ENCODE results near the gene S100A12. TPM values are rescaled to one million over a fixed set of nuclear protein-coding genes. Genes with fewer than 3 reads are reported as not detected.
A peak's percentile ranks its signal among the peaks of the same experiment; 100 is the strongest.
"Not testable (repeated sequence)": the region's sequence is repeated elsewhere in the genome, so short reads cannot be mapped to it uniquely, and the experiment has no call there.

The S100A12 gene
- total and polyA plus RNA-seq, 2 experiments from 2014 or later: not detected

DNA sequence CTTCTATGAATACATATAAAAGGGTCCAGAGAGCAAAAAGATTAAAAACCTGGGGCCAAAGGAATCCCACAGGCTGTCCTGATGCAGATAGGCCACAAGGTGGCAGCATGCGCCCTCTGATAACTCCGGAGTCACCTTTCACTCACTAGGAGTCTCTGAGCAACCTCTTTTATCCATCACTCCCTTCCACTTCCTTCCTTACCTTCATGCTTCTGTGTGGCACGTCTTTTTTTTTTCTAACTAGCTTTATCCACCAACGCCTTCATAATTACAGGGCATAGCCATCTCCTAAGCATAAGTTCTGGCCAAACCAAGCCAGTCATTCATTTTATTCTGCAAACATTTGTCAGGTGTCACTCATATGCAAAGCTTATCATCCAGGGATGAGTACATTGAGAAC, 22.9 kb downstream of the S100A12 start:
- H3K9me3 ChIP-seq (ENCODE audit: low read depth): no peaks in the 10 kb centered on the region
- TF ChIP-seq, protein P1, sequence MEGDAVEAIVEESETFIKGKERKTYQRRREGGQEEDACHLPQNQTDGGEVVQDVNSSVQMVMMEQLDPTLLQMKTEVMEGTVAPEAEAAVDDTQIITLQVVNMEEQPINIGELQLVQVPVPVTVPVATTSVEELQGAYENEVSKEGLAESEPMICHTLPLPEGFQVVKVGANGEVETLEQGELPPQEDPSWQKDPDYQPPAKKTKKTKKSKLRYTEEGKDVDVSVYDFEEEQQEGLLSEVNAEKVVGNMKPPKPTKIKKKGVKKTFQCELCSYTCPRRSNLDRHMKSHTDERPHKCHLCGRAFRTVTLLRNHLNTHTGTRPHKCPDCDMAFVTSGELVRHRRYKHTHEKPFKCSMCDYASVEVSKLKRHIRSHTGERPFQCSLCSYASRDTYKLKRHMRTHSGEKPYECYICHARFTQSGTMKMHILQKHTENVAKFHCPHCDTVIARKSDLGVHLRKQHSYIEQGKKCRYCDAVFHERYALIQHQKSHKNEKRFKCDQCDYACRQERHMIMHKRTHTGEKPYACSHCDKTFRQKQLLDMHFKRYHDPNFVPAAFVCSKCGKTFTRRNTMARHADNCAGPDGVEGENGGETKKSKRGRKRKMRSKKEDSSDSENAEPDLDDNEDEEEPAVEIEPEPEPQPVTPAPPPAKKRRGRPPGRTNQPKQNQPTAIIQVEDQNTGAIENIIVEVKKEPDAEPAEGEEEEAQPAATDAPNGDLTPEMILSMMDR (IDR thresholded peaks at IDR 0.05; ENCODE audit: low read depth, low read length): peak; percentile 86
- peak; percentile 81 to 85 for DNase-seq (ENCODE audit: low read depth in 1 of 2, low spot score in 1 of 2)

DNA sequence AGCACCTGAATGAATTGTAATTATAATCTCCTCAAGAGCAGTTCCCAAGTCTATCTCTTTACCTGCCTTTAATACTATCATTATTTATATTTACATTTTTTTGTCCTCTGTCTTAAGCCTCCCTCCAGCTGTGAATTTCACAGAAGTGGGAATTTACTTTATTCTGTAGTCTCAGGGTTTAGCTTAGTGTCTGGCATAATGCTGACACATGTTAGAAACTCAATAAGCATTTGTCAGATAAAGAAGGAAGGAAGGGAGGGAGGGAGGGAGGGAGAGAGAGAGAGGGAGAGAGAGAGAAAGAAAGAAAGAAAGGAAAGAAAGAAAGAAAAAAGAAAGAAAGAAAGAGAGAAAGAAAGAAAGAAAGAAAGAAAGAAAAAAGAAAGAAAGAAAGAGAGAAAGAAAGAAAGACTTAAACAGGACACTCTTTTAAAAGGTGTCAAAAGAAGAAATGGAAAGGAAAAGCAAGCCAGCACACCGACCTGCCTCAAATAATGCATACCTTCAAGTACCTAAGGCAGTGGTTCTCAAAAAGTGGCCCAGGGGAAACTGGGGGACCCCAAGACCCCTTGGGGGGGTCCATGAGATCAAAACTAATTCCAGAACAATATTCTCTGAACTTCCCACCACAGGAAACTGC, 25.0 kb downstream of the S100A12 start:
- no peaks in the 10 kb centered on the region for H3K9me3 ChIP-seq (ENCODE audit: low read depth)
- no peak overlapping the region for H3K27ac ChIP-seq
- H3K36me3 ChIP-seq: no peaks in the 10 kb centered on the region
- no peak for DNase-seq (ENCODE audit: low read depth in 1 of 2, low spot score in 1 of 2)
- TF ChIP-seq, protein P1 (IDR thresholded peaks at IDR 0.05; ENCODE audit: low read depth, low read length): no peak
- no peaks in the 10 kb centered on the region for H3K4me1 ChIP-seq (ENCODE audit: low read depth)
- no peak overlapping the region for H3K4me3 ChIP-seq
- H3K27me3 ChIP-seq: no peaks in the 10 kb centered on the region

More for the DNA sequence above, 22.9 kb downstream of the S100A12 start:
- Histone ChIP-seq H3K27ac (no peak overlapping the region), H3K4me1 (ENCODE audit: low read depth) (no peaks in the 10 kb centered on the region), H3K4me3 (no peak overlapping the region), H3K36me3 (no peaks in the 10 kb centered on the region), H3K27me3 (no peaks in the 10 kb centered on the region)

DNA sequence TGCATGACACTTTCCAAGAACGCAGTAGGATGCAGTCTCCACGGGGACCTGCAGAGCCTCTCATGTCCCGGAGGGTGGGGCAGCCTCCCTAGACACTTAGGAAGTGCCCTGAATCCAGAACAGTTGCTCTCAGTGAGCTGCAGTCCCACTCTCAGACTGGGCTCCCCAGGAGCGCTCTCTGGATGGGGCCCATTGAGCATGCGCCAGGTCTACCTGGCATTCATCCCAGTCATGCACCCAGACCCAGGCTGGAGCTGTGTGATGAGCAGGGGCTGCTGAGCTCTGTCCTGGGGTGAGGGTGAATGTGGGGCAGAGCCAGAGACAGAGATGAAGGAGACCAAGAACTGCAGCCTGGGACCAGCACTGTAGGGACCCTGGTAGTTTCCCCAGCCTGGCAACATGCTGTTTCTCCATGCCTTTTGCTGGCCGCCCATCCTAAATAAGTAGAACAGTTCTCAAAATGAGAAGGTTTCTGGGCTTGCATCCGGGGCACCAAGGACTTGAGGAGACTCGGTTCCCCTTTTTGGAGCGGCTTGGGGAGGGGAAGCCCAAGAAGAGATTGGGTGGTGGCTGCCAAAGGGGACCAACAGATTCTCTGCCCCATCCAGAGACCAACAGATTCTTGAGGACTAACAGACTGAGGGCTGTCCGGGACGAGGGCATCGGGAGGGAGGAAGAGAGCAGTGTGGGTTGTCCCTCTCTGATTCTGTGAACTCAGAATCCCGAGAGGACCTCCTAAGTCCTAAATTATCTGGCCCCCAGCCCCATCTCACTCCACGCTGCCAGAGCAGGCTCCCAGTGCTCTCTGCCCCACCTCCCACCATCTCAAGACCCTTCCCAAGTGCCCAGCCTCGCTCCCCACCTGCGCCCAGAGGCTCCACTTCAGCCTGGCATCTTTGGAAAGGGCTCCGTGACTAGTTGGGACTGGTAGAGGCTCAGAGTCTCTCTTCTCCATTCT, 25.8 kb downstream of the S100A12 start:
- Histone ChIP-seq H3K36me3 (no peaks in the 10 kb centered on the region), H3K4me3 (no peak overlapping the region), H3K9me3 (ENCODE audit: low read depth) (no peaks in the 10 kb centered on the region), H3K27me3 (no peaks in the 10 kb centered on the region), H3K4me1 (ENCODE audit: low read depth) (peaks cover 4% of the 10 kb centered on the region), H3K27ac (no peak overlapping the region)
- TF ChIP-seq, protein P1 (IDR thresholded peaks at IDR 0.05; ENCODE audit: low read depth, low read length): no peak
- no peak for DNase-seq (ENCODE audit: low read depth in 1 of 2, low spot score in 1 of 2)

DNA sequence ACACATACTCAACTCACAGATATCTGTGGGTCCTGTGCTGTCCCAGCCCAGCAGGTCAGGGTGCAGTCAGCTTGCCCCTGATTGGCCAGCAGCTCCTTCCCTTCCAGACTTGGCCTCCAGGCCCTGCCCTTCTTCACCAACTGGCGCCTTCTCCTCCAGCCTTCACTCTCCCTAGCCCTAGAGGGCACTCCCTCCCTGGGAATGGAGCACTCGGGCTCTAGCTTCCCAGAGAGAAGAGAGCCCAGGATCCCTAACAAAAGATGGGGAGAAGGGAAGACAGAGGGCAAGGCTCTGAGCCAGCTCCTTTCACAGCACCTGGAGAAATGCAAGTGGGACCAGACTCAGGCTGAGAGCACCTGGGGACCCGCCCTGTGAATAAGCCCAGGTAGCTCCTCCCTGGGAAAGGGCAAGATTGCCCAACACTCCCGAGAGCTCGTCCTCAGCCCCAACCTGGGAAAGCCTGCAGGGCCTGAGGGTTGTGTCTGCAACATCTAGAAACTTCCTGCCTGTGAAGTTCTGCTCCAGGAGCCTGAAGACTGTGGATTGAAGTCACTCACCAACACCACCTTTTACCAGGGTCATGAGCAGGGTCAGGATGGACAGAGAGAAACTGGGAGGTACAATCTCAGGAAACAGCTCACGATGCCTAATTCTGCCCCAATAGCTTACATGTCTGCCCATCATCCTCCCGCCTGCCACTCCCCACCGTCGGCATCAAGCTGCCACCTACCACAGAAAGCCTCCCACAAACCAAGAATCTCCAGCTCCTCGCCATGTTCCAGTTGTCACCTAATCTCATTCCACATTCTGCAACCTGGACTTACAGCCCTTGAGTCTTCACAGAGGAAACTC, 26.7 kb downstream of the S100A12 start, which contains the start of gene PGLYRP4:
Gene PGLYRP4 (minus strand): TSS at position 331 of the 852 bp plus-strand sequence. CDS start 909 bp downstream, outside the sequence.
- Histone ChIP-seq H3K4me3 (no peak within 1 kb of the TSS), H3K4me1 (ENCODE audit: low read depth) (peaks cover 12% of the 10 kb centered on the region), H3K27ac (no peak within 1 kb of the TSS), H3K36me3 (no peaks in the 10 kb centered on the region), H3K27me3 (no peaks in the 10 kb centered on the region), H3K9me3 (ENCODE audit: low read depth) (no peaks in the 10 kb centered on the region)
- TF ChIP-seq, protein P1 (IDR thresholded peaks at IDR 0.05; ENCODE audit: low read depth, low read length): no peak
- no peak for DNase-seq (ENCODE audit: low read depth in 1 of 2, low spot score in 1 of 2)

DNA sequence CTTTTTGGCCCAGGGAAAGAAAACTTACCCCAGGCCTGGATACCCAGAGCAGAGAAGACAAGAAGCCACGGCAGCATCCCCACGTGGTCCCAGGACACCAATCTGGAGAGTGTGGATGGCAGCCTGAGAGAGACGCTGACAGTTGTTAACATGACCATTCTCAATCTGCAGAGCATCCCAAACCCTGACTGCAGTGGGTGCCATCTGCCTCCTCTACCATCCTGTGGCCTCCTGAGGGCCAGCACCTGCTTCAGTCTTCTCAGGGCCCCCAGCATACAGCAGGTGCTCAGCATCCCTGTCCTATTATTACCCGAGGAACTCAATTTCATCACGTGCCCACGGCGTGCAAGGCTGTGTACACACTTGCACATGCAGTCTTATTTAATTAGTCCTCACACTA, 27.6 kb downstream of the S100A12 start:
- H3K4me3 ChIP-seq: no peak overlapping the region
- H3K27ac ChIP-seq: no peak overlapping the region
- TF ChIP-seq, protein P1 (IDR thresholded peaks at IDR 0.05; ENCODE audit: low read depth, low read length): no peak
- no peaks in the 10 kb centered on the region for H3K36me3 ChIP-seq
- peaks cover 20% of the 10 kb centered on the region for H3K4me1 ChIP-seq (ENCODE audit: low read depth)
- DNase-seq (ENCODE audit: low read depth in 1 of 2, low spot score in 1 of 2): no peak
- H3K27me3 ChIP-seq: no peaks in the 10 kb centered on the region
- H3K9me3 ChIP-seq (ENCODE audit: low read depth): no peaks in the 10 kb centered on the region

DNA sequence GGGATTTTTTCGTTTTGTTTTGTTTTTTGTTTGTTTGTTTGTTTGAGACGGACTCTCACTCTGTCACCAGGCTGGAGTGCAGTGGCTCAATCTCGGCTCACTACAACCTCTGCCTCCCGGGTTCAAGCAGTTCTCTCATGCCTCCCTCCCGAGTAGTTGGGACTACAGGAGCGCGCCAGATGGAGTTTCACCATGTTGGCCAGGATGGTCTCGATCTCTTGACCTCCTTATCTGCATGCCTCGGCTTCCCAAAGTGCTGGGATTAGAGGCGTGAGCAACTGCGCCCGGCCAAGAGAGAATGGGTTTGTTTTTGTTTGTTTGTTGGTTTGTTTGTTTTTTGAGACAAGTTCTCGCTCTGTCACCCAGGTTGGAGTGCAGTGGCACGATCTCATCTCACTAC, 28.4 kb downstream of the S100A12 start:
- H3K36me3 ChIP-seq; DNase-seq (ENCODE audit: low read depth in 1 of 2, low spot score in 1 of 2); H3K4me3 ChIP-seq; H3K9me3 ChIP-seq (ENCODE audit: low read depth); H3K27ac ChIP-seq; H3K27me3 ChIP-seq: not testable (repeated sequence)
- peaks cover 28% of the 10 kb centered on the region for H3K4me1 ChIP-seq (ENCODE audit: low read depth)

Data from cardiac muscle cell (in vitro differentiated cells and primary cell).